Panc1 (cell line): Measurements from ENCODE around the gene CACNA1G. TPM values are rescaled to one million over a fixed set of nuclear protein-coding genes. Genes with fewer than 3 reads are reported as not detected.

Experiments
- ATAC-seq: fragments of 200-7000 bp; cut with Tn5 transposase; 2 replicates; pipeline ENCODE4 v1.9.1; 2020; ENCODE audit warnings: mild to moderate bottlenecking, moderate library complexity
- BruUV-seq: library from RNA; stranded (reverse); fragments of 400-500 nt; replicated peaks from 2 replicates; lab custom pipeline; 2021; lab: Mats Ljungman, UMichigan
- CTCF ChIA-PET: fragments of 300-600 bp; sonication (Branson Sonifier 250); formaldehyde crosslinking; loops from one replicate; lab custom pipeline; 2022; ENCODE audit warnings: antibody characterized with exemption; lab: Charles Lee
- POLR2A ChIA-PET: fragments of 300-600 bp; sonication (Branson Sonifier 250); formaldehyde crosslinking; loops from one replicate; lab custom pipeline; 2022; ENCODE audit warnings: antibody characterized with exemption; lab: Charles Lee
- DNase-seq: peaks from one replicate; pipeline ENCODE4 v3.0.0-alpha.2; 2010; ENCODE audit warnings: low read depth, low spot score
- H3K27ac ChIP-seq: 2 replicates; pipeline ENCODE4 v1.5.1; 2011; ENCODE audit warnings: mild to moderate bottlenecking, low read length, inconsistent platforms
- H3K27me3 ChIP-seq: fragments of 200-500 bp; sonication (Bioruptor generic); 2 replicates; pipeline ENCODE4 v1.6.0; 2014; ENCODE audit warnings: low read length, inconsistent platforms; ENCODE audit not compliant: control insufficient read depth, insufficient read depth
- H3K36me3 ChIP-seq: fragments of 200-500 bp; sonication (Bioruptor generic); 2 replicates; pipeline ENCODE4 v1.5.1; 2014; ENCODE audit warnings: inconsistent platforms, mild to moderate bottlenecking, low read length, moderate library complexity; ENCODE audit not compliant: control insufficient read depth, insufficient read depth
- H3K4me1 ChIP-seq: 2 replicates; pipeline ENCODE4 v1.5.1; 2011; ENCODE audit warnings: inconsistent platforms, mild to moderate bottlenecking, low read length, moderate library complexity; ENCODE audit not compliant: control insufficient read depth, insufficient read depth
- H3K4me3 ChIP-seq, 2 experiments: 2 replicates each; pipeline ENCODE4 v1.5.1; 2011 to 2012; ENCODE audit warnings: low read depth in 2 of 2, low read length in 2 of 2, mild to moderate bottlenecking in 2 of 2, inconsistent platforms in 1 of 2, moderate library complexity in 1 of 2
- H3K9me3 ChIP-seq: fragments of 200-500 bp; sonication (Bioruptor generic); 2 replicates; pipeline ENCODE4 v1.5.1; 2014; ENCODE audit warnings: low read depth, mild to moderate bottlenecking, inconsistent platforms, low read length, moderate library complexity; ENCODE audit not compliant: control insufficient read depth, insufficient read depth
- POLR2AphosphoS5 ChIP-seq: IDR thresholded peaks from 2 replicates; pipeline ENCODE4 v1.6.1; 2012; ENCODE audit warnings: mild to moderate bottlenecking, low read depth, low read length, moderate library complexity
- SIN3A ChIP-seq: IDR thresholded peaks from 2 replicates; pipeline ENCODE4 v1.6.1; 2012; ENCODE audit warnings: low read depth, mild to moderate bottlenecking, low read length, moderate library complexity, borderline replicate concordance; ENCODE audit not compliant: insufficient read depth
- TCF7L2 ChIP-seq: IDR thresholded peaks from 2 replicates; pipeline ENCODE4 v1.6.1; 2011; ENCODE audit warnings: mild to moderate bottlenecking, low read depth, low read length, inconsistent platforms
- in situ Hi-C: cut with HindIII; loops from 2 replicates; pipeline ENCODE4 v1.10.0; 2016; ENCODE audit warnings: low sequenced_read_pairs, low pct_unique_long_range_greater_than_20kb
- intact Hi-C: fragments of 100-400 bp; cut with micrococcal nuclease; formaldehyde crosslinking; loops from one replicate; pipeline ENCODE4 v1.10.0; 2022; ENCODE audit not compliant: unreplicated experiment
- total RNA-seq: library from RNA; stranded (reverse); gene quantifications from one replicate; pipeline ENCODE4 v1.2.1, GENCODE V29; 2021; ENCODE audit not compliant: unreplicated experiment
- TF ChIP-seq, protein P1 (sequence below), 2 experiments: IDR thresholded peaks; 2 replicates each; pipeline ENCODE4 v1.6.1; 2011 to 2012; ENCODE audit warnings: low read depth in 2 of 2, control low read depth in 1 of 2, low read length in 1 of 2, mild to moderate bottlenecking in 1 of 2, moderate library complexity in 1 of 2; ENCODE audit not compliant: insufficient read depth in 1 of 2
- TF ChIP-seq, protein P2 (sequence below): fragments of 450-650 bp; IDR thresholded peaks from 2 replicates; pipeline ENCODE4 v1.5.1; 2017; ENCODE audit warnings: mild to moderate bottlenecking

Gene CACNA1G
- total RNA-seq, 1 experiment from 2014 or later: 10.0 TPM

DNA sequence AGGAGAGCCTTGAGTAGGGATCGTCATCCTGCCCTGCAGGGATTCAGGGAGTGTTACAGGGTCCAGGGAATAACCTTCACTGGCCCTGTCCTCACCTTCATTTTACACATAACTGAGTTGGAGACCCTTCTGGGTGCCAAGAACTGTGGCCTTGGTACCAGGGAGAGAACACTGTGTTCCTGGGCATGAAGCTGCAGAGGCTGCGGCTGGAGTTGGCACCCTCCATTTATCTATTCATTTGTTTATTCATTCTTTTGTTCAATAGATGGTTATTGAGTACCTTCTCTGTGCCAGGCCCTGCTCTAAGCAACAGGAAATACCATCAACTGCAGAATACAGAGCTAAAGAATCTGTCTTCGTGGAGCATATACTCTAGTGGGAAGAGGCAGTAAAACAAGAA lies 80.8 kb downstream of the CACNA1G start:
- in situ Hi-C loops (no loop called here), intact Hi-C loops (no loop called here)
- H3K27ac ChIP-seq: peak overlapping the region; percentile 100
- ATAC-seq (no peak), DNase-seq (no peak)
- no peaks in the 10 kb centered on the region for H3K27me3 ChIP-seq
- H3K4me3 ChIP-seq: no peak overlapping the region
- BruUV-seq: no TSS peak
- 0 out of 2 replicates have a peak, but pooled peaks cover 3% of the 10 kb centered on the region for H3K36me3 ChIP-seq
- H3K9me3 ChIP-seq: no peaks in the 10 kb centered on the region
- ChIA-PET POLR2A (interaction anchor here (0.6 to 0.7 kb wide), 3 partner anchors 23 to 307 kb away, joined by 3 to 5 read pairs (median 3); no protein-coding TSS in a partner anchor), CTCF (no interaction called here)
- TF ChIP-seq, protein P1, sequence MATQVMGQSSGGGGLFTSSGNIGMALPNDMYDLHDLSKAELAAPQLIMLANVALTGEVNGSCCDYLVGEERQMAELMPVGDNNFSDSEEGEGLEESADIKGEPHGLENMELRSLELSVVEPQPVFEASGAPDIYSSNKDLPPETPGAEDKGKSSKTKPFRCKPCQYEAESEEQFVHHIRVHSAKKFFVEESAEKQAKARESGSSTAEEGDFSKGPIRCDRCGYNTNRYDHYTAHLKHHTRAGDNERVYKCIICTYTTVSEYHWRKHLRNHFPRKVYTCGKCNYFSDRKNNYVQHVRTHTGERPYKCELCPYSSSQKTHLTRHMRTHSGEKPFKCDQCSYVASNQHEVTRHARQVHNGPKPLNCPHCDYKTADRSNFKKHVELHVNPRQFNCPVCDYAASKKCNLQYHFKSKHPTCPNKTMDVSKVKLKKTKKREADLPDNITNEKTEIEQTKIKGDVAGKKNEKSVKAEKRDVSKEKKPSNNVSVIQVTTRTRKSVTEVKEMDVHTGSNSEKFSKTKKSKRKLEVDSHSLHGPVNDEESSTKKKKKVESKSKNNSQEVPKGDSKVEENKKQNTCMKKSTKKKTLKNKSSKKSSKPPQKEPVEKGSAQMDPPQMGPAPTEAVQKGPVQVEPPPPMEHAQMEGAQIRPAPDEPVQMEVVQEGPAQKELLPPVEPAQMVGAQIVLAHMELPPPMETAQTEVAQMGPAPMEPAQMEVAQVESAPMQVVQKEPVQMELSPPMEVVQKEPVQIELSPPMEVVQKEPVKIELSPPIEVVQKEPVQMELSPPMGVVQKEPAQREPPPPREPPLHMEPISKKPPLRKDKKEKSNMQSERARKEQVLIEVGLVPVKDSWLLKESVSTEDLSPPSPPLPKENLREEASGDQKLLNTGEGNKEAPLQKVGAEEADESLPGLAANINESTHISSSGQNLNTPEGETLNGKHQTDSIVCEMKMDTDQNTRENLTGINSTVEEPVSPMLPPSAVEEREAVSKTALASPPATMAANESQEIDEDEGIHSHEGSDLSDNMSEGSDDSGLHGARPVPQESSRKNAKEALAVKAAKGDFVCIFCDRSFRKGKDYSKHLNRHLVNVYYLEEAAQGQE (IDR thresholded peaks at IDR 0.05; ENCODE audit: insufficient read depth in 1 of 2, low read depth in 2 of 2, low read length in 1 of 2): no peak
- no peak for TF ChIP-seq POLR2AphosphoS5
- no peak for TF ChIP-seq SIN3A
- TF ChIP-seq, protein P2, sequence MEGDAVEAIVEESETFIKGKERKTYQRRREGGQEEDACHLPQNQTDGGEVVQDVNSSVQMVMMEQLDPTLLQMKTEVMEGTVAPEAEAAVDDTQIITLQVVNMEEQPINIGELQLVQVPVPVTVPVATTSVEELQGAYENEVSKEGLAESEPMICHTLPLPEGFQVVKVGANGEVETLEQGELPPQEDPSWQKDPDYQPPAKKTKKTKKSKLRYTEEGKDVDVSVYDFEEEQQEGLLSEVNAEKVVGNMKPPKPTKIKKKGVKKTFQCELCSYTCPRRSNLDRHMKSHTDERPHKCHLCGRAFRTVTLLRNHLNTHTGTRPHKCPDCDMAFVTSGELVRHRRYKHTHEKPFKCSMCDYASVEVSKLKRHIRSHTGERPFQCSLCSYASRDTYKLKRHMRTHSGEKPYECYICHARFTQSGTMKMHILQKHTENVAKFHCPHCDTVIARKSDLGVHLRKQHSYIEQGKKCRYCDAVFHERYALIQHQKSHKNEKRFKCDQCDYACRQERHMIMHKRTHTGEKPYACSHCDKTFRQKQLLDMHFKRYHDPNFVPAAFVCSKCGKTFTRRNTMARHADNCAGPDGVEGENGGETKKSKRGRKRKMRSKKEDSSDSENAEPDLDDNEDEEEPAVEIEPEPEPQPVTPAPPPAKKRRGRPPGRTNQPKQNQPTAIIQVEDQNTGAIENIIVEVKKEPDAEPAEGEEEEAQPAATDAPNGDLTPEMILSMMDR: no peak
- no peak for TF ChIP-seq TCF7L2
- H3K4me1 ChIP-seq: peaks cover 86% of the 10 kb centered on the region

DNA sequence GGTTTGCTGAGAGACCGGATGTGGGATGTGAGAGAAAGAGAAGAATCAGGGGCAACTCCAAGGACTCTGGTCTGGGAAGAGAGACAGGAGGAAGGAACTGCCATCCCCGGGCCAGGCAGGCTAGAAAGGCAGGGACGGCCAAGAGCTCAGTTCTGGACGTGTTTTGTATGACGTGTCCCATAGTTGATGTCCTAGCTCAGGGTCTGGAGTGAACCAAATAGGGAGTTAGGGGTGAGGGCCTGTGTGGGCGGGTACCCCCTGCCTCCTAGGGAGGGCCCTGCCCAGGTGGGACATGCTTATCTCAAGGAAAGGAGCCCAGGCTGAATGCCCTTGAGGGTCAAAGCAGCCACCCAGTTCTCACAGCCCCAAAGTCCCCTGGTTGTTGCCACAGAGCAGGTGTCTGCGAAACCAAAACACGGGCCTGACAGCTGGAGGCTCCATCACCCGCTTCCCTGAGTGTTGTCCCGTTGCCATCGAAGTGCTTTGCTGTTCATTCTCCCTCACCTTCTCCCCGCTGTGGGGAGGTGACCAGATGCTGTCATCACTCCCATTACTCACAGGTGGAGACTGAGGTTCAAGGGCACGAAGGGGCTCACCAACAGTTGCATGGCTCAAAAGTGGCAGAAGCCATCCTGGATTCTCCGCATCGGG lies 81.7 kb downstream of the CACNA1G start:
- H3K4me1 ChIP-seq: peaks cover 80% of the 10 kb centered on the region
- no peaks in the 10 kb centered on the region for H3K9me3 ChIP-seq
- in situ Hi-C loops: no loop called here

More for the DNA sequence above, 81.7 kb downstream of the CACNA1G start:
- BruUV-seq: no TSS peak
- DNase-seq (no peak), ATAC-seq (no peak)
- POLR2A ChIA-PET: interaction anchor here (0.6 kb wide), 2 partner anchors 22 to 64 kb away, joined by 3 read pairs; no protein-coding TSS in a partner anchor
- Histone ChIP-seq H3K27me3 (no peaks in the 10 kb centered on the region), H3K27ac (peak overlapping the region; percentile 100), H3K36me3 (0 out of 2 replicates have a peak, but pooled peaks cover 3% of the 10 kb centered on the region), H3K4me3 (no peak overlapping the region)
- TF ChIP-seq POLR2AphosphoS5 (no peak; the same call in 1 of the 2 replicates), TCF7L2 (no peak), SIN3A (no peak)
- TF ChIP-seq, protein P2: no peak
- TF ChIP-seq, protein P1 (IDR thresholded peaks at IDR 0.05; ENCODE audit: insufficient read depth in 1 of 2, low read depth in 2 of 2, low read length in 1 of 2): no peak
- CTCF ChIA-PET: no interaction called here
- intact Hi-C loops: no loop called here
